A549 (cell line): Measurements from ENCODE around the gene HPCA. TPM values are rescaled to one million over a fixed set of nuclear protein-coding genes. Genes with fewer than 3 reads are reported as not detected.

Experiments
- ATAC-seq, 2 experiments: fragments of 200-7000 bp in 1 of 2; fragments of >200 bp in 1 of 2; cut with Nextera tagmentation in 1 of 2; cut with Tn5 transposase in 1 of 2; 3 replicates each; pipeline versions ENCODE4 v1.8.0 to v1.9.1; 2018 to 2020; ENCODE audit warnings: mild to moderate bottlenecking in 1 of 2, moderate library complexity in 1 of 2
- CTCF ChIA-PET: fragments of 300-600 bp; sonication (Branson Sonifier 250); formaldehyde crosslinking; extraction: SDS; loops from one replicate; lab custom pipeline; 2021; ENCODE audit warnings: antibody characterized with exemption, inconsistent platforms; lab: Yijun Ruan, JAX
- POLR2A ChIA-PET: fragments of 350-600 bp; formaldehyde crosslinking; extraction: SDS; loops from one replicate; lab custom pipeline; 2021; ENCODE audit warnings: antibody characterized with exemption, inconsistent platforms; lab: Yijun Ruan, JAX
- DNase-seq, 2 experiments: peaks; one replicate each; pipeline versions ENCODE4 v3.0.0 to v3.0.0-alpha.2; 2011 to 2016; ENCODE audit warnings: low read depth in 1 of 2, low spot score in 1 of 2
- FAIRE-seq: peaks from 2 replicates; lab custom pipeline; 2011; peaks lifted over from hg19 to GRCh38; lab: Jason Lieb, UNC
- H3K27ac ChIP-seq, 2 experiments: fragments of >200 bp; sonication (Bioruptor Twin); formaldehyde crosslinking; 3 replicates each; pipeline ENCODE4 v1.5.1; 2016 to 2017
- H3K4me1 ChIP-seq: fragments of >200 bp; sonication (Bioruptor Twin); formaldehyde crosslinking; 3 replicates; pipeline ENCODE4 v1.6.1; 2016
- H3K4me2 ChIP-seq: fragments of >200 bp; sonication (Bioruptor Twin); formaldehyde crosslinking; 3 replicates; pipeline ENCODE4 v1.6.1; 2016
- H3K4me3 ChIP-seq: fragments of >200 bp; sonication (Bioruptor Twin); formaldehyde crosslinking; 3 replicates; pipeline ENCODE4 v1.5.1; 2016
- H3K9me3 ChIP-seq: fragments of >200 bp; sonication (Bioruptor Twin); formaldehyde crosslinking; 3 replicates; pipeline ENCODE4 v1.6.1; 2016
- BHLHE40 ChIP-seq: IDR thresholded peaks from 2 replicates; pipeline ENCODE4 v1.6.1; 2012; ENCODE audit warnings: low read depth, low read length, inconsistent platforms
- CBX2 ChIP-seq: fragments of 200-600 bp; sonication (generic); IDR thresholded peaks from 2 replicates; pipeline ENCODE4 v1.6.1; 2016; ENCODE audit warnings: low read depth, mild to moderate bottlenecking, borderline replicate concordance
- CBX8 ChIP-seq: fragments of 200-600 bp; sonication (generic); IDR thresholded peaks from 2 replicates; pipeline ENCODE4 v1.6.1; 2016
- CHD2 ChIP-seq: fragments of 150-350 bp; IDR thresholded peaks from 2 replicates; pipeline ENCODE4 v1.6.1; 2014; ENCODE audit warnings: low read length; ENCODE audit not compliant: partially characterized antibody
- EHF ChIP-seq: fragments of 250-450 bp; sonication (Bioruptor Pico); IDR thresholded peaks from 2 replicates; pipeline ENCODE4 v1.5.0; 2020; ENCODE audit warnings: mild to moderate bottlenecking
- EHMT2 ChIP-seq: fragments of 200-600 bp; sonication (generic); IDR thresholded peaks from 2 replicates; pipeline ENCODE4 v1.6.1; 2016; ENCODE audit warnings: antibody characterized with exemption, low read depth, mild to moderate bottlenecking, moderate library complexity
- EP300 ChIP-seq, 2 experiments: fragments of >200 bp; sonication (Bioruptor Twin); formaldehyde crosslinking; IDR thresholded peaks; 2 replicates in 1 of 2; 3 replicates in 1 of 2; pipeline ENCODE4 v1.6.1; 2016 to 2017
- ESRRA ChIP-seq: fragments of 150-350 bp; IDR thresholded peaks from 2 replicates; pipeline ENCODE4 v1.6.1; 2014; ENCODE audit warnings: mild to moderate bottlenecking, low read length, borderline replicate concordance
- FOSB ChIP-seq: fragments of 250-450 bp; sonication (Bioruptor Pico); IDR thresholded peaks from 2 replicates; pipeline ENCODE4 v1.5.0; 2020; ENCODE audit warnings: mild to moderate bottlenecking, moderate library complexity
- FOSL2 ChIP-seq, 2 experiments: fragments of 450-650 bp in 1 of 2; fragments of >200 bp in 1 of 2; sonication (Bioruptor Twin) in 1 of 2; formaldehyde crosslinking; IDR thresholded peaks; 2 replicates each; pipeline versions ENCODE4 v1.5.0 to v1.6.1; 2016 to 2020; ENCODE audit warnings: mild to moderate bottlenecking in 1 of 2, moderate library complexity in 1 of 2
- FOXS1 ChIP-seq: fragments of 250-450 bp; sonication (Bioruptor Pico); IDR thresholded peaks from 2 replicates; pipeline ENCODE4 v1.5.0; 2020; ENCODE audit warnings: mild to moderate bottlenecking, moderate library complexity
- GATA3 ChIP-seq: IDR thresholded peaks from 2 replicates; pipeline ENCODE4 v1.6.1; 2012; ENCODE audit warnings: borderline replicate concordance
- HEYL ChIP-seq: fragments of 250-450 bp; sonication (Bioruptor Pico); IDR thresholded peaks from 2 replicates; pipeline ENCODE4 v1.8.0; 2021; ENCODE audit warnings: mild to moderate bottlenecking, moderate library complexity
- HOXA7 ChIP-seq: fragments of 250-450 bp; sonication (Bioruptor Pico); IDR thresholded peaks from 2 replicates; pipeline ENCODE4 v1.5.0; 2020; ENCODE audit warnings: mild to moderate bottlenecking, moderate library complexity
- HOXB5 ChIP-seq: fragments of 250-450 bp; sonication (Bioruptor Pico); IDR thresholded peaks from 2 replicates; pipeline ENCODE4 v1.5.0; 2020; ENCODE audit warnings: mild to moderate bottlenecking, moderate library complexity
- JUN ChIP-seq, 2 experiments: fragments of >200 bp; sonication (Bioruptor Twin); formaldehyde crosslinking; IDR thresholded peaks; 2 replicates in 1 of 2; 3 replicates in 1 of 2; pipeline ENCODE4 v1.6.1; 2016 to 2017
- JUNB ChIP-seq: fragments of >200 bp; sonication (Bioruptor Twin); formaldehyde crosslinking; IDR thresholded peaks from 2 replicates; pipeline ENCODE4 v1.6.1; 2016
- MAFK ChIP-seq: fragments of 450-650 bp; IDR thresholded peaks from 2 replicates; pipeline ENCODE4 v1.6.1; 2014; ENCODE audit not compliant: partially characterized antibody
- MYC ChIP-seq: IDR thresholded peaks from 2 replicates; pipeline ENCODE4 v1.6.1; 2012; ENCODE audit warnings: mild to moderate bottlenecking, inconsistent platforms, low read length, improper control_type of control experiment, borderline replicate concordance
- NR3C1 ChIP-seq: fragments of >200 bp; sonication (Bioruptor Twin); formaldehyde crosslinking; IDR thresholded peaks from 3 replicates; pipeline ENCODE4 v1.6.1; 2017
- POLR2AphosphoS2 ChIP-seq: conservative IDR thresholded peaks from 2 replicates; pipeline ENCODE4 v1.6.1; 2012; ENCODE audit warnings: low read length, improper control_type of control experiment, inconsistent platforms
- RAD21 ChIP-seq, 2 experiments: fragments of >200 bp in 1 of 2; sonication (Bioruptor Twin) in 1 of 2; formaldehyde crosslinking in 1 of 2; IDR thresholded peaks in 1 of 2; conservative IDR thresholded peaks in 1 of 2; 2 replicates in 1 of 2; 3 replicates in 1 of 2; pipeline ENCODE4 v1.6.1; 2012 to 2018; ENCODE audit warnings: inconsistent platforms in 1 of 2
- RARB ChIP-seq: fragments of 250-450 bp; sonication (Bioruptor Pico); IDR thresholded peaks from 2 replicates; pipeline ENCODE4 v1.8.0; 2021; ENCODE audit warnings: mild to moderate bottlenecking, moderate library complexity
- RFX5 ChIP-seq: fragments of 450-650 bp; IDR thresholded peaks from 2 replicates; pipeline ENCODE4 v1.7.1; 2014; ENCODE audit warnings: antibody characterized with exemption, mild to moderate bottlenecking, moderate library complexity
- SREBF2 ChIP-seq: fragments of 450-650 bp; IDR thresholded peaks from 2 replicates; pipeline ENCODE4 v1.6.1; 2014; ENCODE audit warnings: mild to moderate bottlenecking, moderate library complexity
- TFCP2L1 ChIP-seq: fragments of 250-450 bp; sonication (Bioruptor Pico); IDR thresholded peaks from 2 replicates; pipeline ENCODE4 v1.5.0; 2021; ENCODE audit warnings: mild to moderate bottlenecking
- TP53 ChIP-seq: fragments of 250-450 bp; sonication (Bioruptor Pico); IDR thresholded peaks from 2 replicates; pipeline ENCODE4 v1.5.0; 2021; ENCODE audit warnings: mild to moderate bottlenecking, moderate library complexity
- ZC3H11A ChIP-seq: fragments of 450-650 bp; IDR thresholded peaks from 2 replicates; pipeline ENCODE4 v1.6.1; 2014; ENCODE audit warnings: antibody characterized with exemption, mild to moderate bottlenecking
- ZNF302 ChIP-seq: fragments of 250-450 bp; sonication (Bioruptor Pico); IDR thresholded peaks from 2 replicates; pipeline ENCODE4 v1.9.0; 2021; ENCODE audit warnings: inconsistent platforms, mild to moderate bottlenecking, moderate library complexity
- ZSCAN20 ChIP-seq: fragments of 250-450 bp; sonication (Bioruptor Pico); IDR thresholded peaks from 2 replicates; pipeline ENCODE4 v1.8.0; 2022; ENCODE audit warnings: mild to moderate bottlenecking, moderate library complexity
- WGBS: methylation state at CpG from one replicate; pipeline ENCODE4 v1.1.6; 2017; ENCODE audit errors: missing lambda C conversion rate; 5-methylcytosine and 5-hydroxymethylcytosine counted together
- polyA plus RNA-seq, 4 experiments: library from polyadenylated mRNA; depleted of rRNA in 3 of 4; stranded (reverse); fragments of >200 nt; fragmentation: RNase III in 1 of 4; extraction: RNeasy Plus Mini Kit Qiagen cat#74134 plus additional on column Dnase treatment in 1 of 4; gene quantifications; 2 replicates in 3 of 4; 3 replicates in 1 of 4; pipeline ENCODE4 v1.2.3, GENCODE V29; 2011 to 2017
- TF ChIP-seq, protein P1 (sequence below): fragments of >200 bp; sonication (Bioruptor Twin); formaldehyde crosslinking; IDR thresholded peaks from 3 replicates; pipeline ENCODE4 v1.5.1; 2016
- TF ChIP-seq, protein P2 (sequence below): fragments of >200 bp; sonication (Bioruptor Twin); formaldehyde crosslinking; IDR thresholded peaks from 2 replicates; pipeline ENCODE4 v1.6.1; 2016
- TF ChIP-seq, protein P3 (sequence below): IDR thresholded peaks from 2 replicates; pipeline ENCODE4 v1.6.1; 2012

The HPCA gene
- polyA plus RNA-seq, 2 of the 4 experiments (the other 2 are of a cell fraction): 0.21 to 0.34 TPM

DNA sequence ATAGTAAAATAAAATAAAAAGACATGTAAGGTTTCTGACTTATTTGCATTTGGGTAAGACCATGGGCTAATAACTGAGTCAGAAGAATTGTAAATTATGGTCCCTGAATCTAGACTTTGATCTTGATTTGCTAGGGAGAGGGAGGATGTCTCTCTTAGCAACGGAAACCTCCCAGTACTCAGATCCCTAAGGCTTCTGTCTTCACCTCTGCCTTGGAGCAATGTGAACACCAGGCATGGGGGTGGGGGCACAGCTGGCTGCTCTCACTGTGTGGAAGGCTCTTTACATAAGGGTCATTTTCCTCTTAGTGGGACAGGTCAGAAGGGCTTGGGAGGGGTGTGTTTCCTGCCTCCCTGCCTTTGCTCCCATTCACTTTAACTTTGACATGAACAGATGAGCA lies 31.9 kb downstream of the HPCA start:
- ATAC-seq (no peak), FAIRE-seq (no peak)
- POLR2A ChIA-PET: no interaction called here

DNA sequence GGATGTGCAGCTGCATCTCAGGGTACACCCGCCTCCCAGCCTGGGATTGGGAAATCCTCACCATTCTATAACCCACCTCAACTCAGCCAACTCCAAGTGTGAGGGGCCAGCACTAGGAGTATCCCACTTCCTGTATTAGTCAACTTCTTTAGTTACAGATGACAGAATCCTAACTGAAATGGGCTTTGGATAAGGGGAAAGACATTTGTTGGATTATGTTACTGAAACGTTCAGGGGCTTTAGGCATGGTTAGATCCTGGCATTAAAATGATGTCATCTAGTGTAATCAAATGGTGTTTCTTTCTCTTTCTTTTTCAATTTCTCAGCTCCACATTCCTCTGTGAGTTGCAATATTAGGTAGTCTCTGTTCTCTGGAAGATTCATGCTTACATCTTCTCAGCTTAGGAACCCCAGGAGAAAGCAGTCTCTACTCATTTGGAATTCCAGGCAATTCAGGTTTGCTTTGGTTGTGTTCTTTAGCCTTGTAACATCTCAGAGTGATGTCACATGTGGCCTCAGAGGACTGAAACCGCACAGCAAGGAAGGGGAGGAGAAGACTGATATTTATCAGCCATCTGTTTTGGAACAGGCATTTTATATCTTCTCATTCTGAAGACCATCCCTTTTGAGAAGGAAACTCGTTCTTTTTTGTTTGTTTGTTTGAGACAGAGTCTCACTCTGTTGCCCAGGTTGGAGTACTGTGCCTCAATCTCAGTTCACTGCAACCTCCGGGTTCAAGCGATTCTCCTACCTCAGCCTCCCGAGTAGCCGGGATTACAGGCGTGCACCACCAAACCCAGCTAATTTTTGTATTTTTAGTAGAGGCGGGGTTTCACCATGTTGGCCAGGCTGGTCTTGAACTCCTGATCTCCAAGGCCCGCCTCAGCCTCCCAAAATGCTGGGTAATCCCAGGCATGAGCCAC lies 33.8 kb downstream of the HPCA start:
- Histone ChIP-seq H3K4me1 (no peaks in the 10 kb centered on the region), H3K27ac (peak overlapping the region in 1 of 2 experiments; percentile 18; a peak in 1 of 6 replicates), H3K9me3 (no peaks in the 10 kb centered on the region), H3K4me3 (no peak overlapping the region), H3K4me2 (no peak overlapping the region)
- TF ChIP-seq POLR2AphosphoS2: no peak
- no peak for TF ChIP-seq JUNB
- TF ChIP-seq, protein P1, sequence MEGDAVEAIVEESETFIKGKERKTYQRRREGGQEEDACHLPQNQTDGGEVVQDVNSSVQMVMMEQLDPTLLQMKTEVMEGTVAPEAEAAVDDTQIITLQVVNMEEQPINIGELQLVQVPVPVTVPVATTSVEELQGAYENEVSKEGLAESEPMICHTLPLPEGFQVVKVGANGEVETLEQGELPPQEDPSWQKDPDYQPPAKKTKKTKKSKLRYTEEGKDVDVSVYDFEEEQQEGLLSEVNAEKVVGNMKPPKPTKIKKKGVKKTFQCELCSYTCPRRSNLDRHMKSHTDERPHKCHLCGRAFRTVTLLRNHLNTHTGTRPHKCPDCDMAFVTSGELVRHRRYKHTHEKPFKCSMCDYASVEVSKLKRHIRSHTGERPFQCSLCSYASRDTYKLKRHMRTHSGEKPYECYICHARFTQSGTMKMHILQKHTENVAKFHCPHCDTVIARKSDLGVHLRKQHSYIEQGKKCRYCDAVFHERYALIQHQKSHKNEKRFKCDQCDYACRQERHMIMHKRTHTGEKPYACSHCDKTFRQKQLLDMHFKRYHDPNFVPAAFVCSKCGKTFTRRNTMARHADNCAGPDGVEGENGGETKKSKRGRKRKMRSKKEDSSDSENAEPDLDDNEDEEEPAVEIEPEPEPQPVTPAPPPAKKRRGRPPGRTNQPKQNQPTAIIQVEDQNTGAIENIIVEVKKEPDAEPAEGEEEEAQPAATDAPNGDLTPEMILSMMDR: no peak
- no peak for TF ChIP-seq BHLHE40
- TF ChIP-seq EHMT2: no peak
- no peak for TF ChIP-seq RFX5
- TF ChIP-seq, protein P2, sequence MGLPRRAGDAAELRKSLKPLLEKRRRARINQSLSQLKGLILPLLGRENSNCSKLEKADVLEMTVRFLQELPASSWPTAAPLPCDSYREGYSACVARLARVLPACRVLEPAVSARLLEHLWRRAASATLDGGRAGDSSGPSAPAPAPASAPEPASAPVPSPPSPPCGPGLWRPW: no peak
- TF ChIP-seq TFCP2L1: no peak
- TF ChIP-seq JUN (IDR thresholded peaks at IDR 0.05): no peak
- no peak for TF ChIP-seq ZSCAN20 (CRISPR knock-in tag)
- TF ChIP-seq CHD2: no peak
- no peak for TF ChIP-seq HEYL (CRISPR knock-in tag)
- TF ChIP-seq HOXB5 (CRISPR knock-in tag): no peak
- no peak for TF ChIP-seq FOSB
- no peak for TF ChIP-seq CBX2
- TF ChIP-seq EP300 (IDR thresholded peaks at IDR 0.05): no peak
- no peak for TF ChIP-seq MYC
- TF ChIP-seq NR3C1: no peak
- TF ChIP-seq CBX8: no peak
- no peak for TF ChIP-seq RAD21 (conservative IDR thresholded peaks at IDR 0.05 in 1 of 2, IDR thresholded peaks at IDR 0.05 in 1 of 2)
- WGBS: 76% methylated on average over 11 of the region's 11 CpGs
- FAIRE-seq (no peak), ATAC-seq (no peak), DNase-seq (no peak)
- ChIA-PET CTCF (interaction anchor here (0.9 to 4.9 kb wide), 3 partner anchors 13 to 87 kb away, joined by 3 to 30 read pairs (median 4); no protein-coding TSS in a partner anchor), POLR2A (no interaction called here)

More for the DNA sequence above, 31.9 kb downstream of the HPCA start:
- DNase-seq: no peak
- no peaks in the 10 kb centered on the region; the same call in 2 of the 3 replicates for H3K4me1 ChIP-seq
- CTCF ChIA-PET: no interaction called here
- TF ChIP-seq, protein P3, sequence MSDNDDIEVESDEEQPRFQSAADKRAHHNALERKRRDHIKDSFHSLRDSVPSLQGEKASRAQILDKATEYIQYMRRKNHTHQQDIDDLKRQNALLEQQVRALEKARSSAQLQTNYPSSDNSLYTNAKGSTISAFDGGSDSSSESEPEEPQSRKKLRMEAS: no peak
- no peak for TF ChIP-seq EP300 (IDR thresholded peaks at IDR 0.05)
- no peak for TF ChIP-seq JUN (IDR thresholded peaks at IDR 0.05)
- TF ChIP-seq, protein P1: no peak
- TF ChIP-seq RAD21 (conservative IDR thresholded peaks at IDR 0.05 in 1 of 2, IDR thresholded peaks at IDR 0.05 in 1 of 2): no peak
- TF ChIP-seq FOSL2 (IDR thresholded peaks at IDR 0.05): no peak
- no peak for TF ChIP-seq FOSL2 (CRISPR knock-in tag; IDR thresholded peaks at IDR 0.05)
- TF ChIP-seq SREBF2: no peak
- TF ChIP-seq TP53 (CRISPR knock-in tag): no peak
- TF ChIP-seq CBX8: no peak
- TF ChIP-seq, protein P2: no peak
- TF ChIP-seq RARB (CRISPR knock-in tag): no peak
- TF ChIP-seq ESRRA: no peak
- TF ChIP-seq FOXS1 (CRISPR knock-in tag): no peak
- TF ChIP-seq ZC3H11A: no peak
- TF ChIP-seq GATA3: no peak
- no peak for TF ChIP-seq HOXA7
- TF ChIP-seq EHF (CRISPR knock-in tag): no peak
- TF ChIP-seq NR3C1: no peak
- TF ChIP-seq ZNF302 (CRISPR knock-in tag): no peak
- no peak for TF ChIP-seq MAFK
- H3K27ac ChIP-seq: no peak overlapping the region
- H3K4me3 ChIP-seq: no peak overlapping the region
- 25% methylated on average over 1 of the region's 1 CpG for WGBS
- H3K9me3 ChIP-seq: no peaks in the 10 kb centered on the region; the same call in 2 of the 3 replicates
- H3K4me2 ChIP-seq: no peak overlapping the region
